GM12878 (cell line): ENCODE results near the gene RABEP2. TPM values are rescaled to one million over a fixed set of nuclear protein-coding genes. Genes with fewer than 3 reads are reported as not detected.
A peak's percentile ranks its signal among the peaks of the same experiment; 100 is the strongest.

ENCODE experiments used
- BACH1 ChIP-seq: fragments of 450-650 bp; IDR thresholded peaks from 2 replicates; pipeline ENCODE4 v1.6.1; 2017; ENCODE audit warnings: mild to moderate bottlenecking, borderline replicate concordance
- CBFB ChIP-seq: IDR thresholded peaks from 2 replicates; pipeline ENCODE4 v1.6.1; 2016; ENCODE audit warnings: antibody characterized with exemption, low read depth
- EGR1 ChIP-seq, 2 experiments: IDR thresholded peaks; 1 replicate in 1 of 2; 2 replicates in 1 of 2; pipeline ENCODE4 v1.6.1; 2011 to 2012; ENCODE audit warnings: low read depth in 2 of 2, low read length in 2 of 2, borderline replicate concordance in 1 of 2, mild to moderate bottlenecking in 1 of 2, moderate library complexity in 1 of 2
- FOXM1 ChIP-seq: IDR thresholded peaks from 2 replicates; pipeline ENCODE4 v1.6.1; 2012; ENCODE audit warnings: low read depth, mild to moderate bottlenecking, inconsistent platforms, low read length, moderate library complexity
- MLLT1 ChIP-seq: fragments of 450-650 bp; IDR thresholded peaks from 2 replicates; pipeline ENCODE4 v1.6.1; 2016; ENCODE audit warnings: mild to moderate bottlenecking
- PAX5 ChIP-seq: IDR thresholded peaks from 2 replicates; pipeline ENCODE4 v1.6.1; 2011; ENCODE audit warnings: low read depth, low read length, borderline replicate concordance
- POLR2AphosphoS5 ChIP-seq: IDR thresholded peaks from 2 replicates; pipeline ENCODE4 v1.6.1; 2011; ENCODE audit warnings: mild to moderate bottlenecking, low read length, inconsistent platforms
- RAD21 ChIP-seq: IDR thresholded peaks from 2 replicates; pipeline ENCODE4 v1.6.1; 2011; ENCODE audit warnings: mild to moderate bottlenecking, low read depth, low read length, moderate library complexity; ENCODE audit not compliant: insufficient read depth
- RCOR1 ChIP-seq: conservative IDR thresholded peaks from 2 replicates; pipeline ENCODE4 v1.6.1; 2012; ENCODE audit warnings: low read depth, low read length, improper control_type of control experiment
- SIN3A ChIP-seq: IDR thresholded peaks from 2 replicates; pipeline ENCODE4 v1.6.1; 2012; ENCODE audit warnings: low read depth, low read length, improper control_type of control experiment
- SUZ12 ChIP-seq: fragments of 200-600 bp; sonication (generic); IDR thresholded peaks from one replicate; pipeline ENCODE4 v1.6.1; 2018; ENCODE audit warnings: antibody characterized with exemption, mild to moderate bottlenecking; ENCODE audit not compliant: unreplicated experiment
- TAF1 ChIP-seq: IDR thresholded peaks from 2 replicates; pipeline ENCODE4 v1.6.1; 2011; ENCODE audit warnings: mild to moderate bottlenecking, low read depth, low read length, borderline replicate concordance
- ZNF24 ChIP-seq: fragments of 450-650 bp; IDR thresholded peaks from 2 replicates; pipeline ENCODE4 v1.6.1; 2017; ENCODE audit warnings: antibody characterized with exemption, mild to moderate bottlenecking
- polyA plus RNA-seq, 11 experiments: library from polyadenylated mRNA; depleted of rRNA in 4 of 11; unstranded in 6 of 11; stranded (reverse) in 5 of 11; fragments of >200 nt; fragmentation: Nextera tagmentation in 4 of 11; fragmentation: Illumina TruSeq in 1 of 11; extraction: Ambion mirVana in 4 of 11; extraction: Trizol in 1 of 11; gene quantifications; 1 replicate in 1 of 11; 2 replicates in 10 of 11; pipeline versions ENCODE4 v1.2.1 to v1.2.3, GENCODE V29; 2011 to 2016; ENCODE audit warnings: inconsistent platforms in 2 of 11, missing spikeins in 2 of 11, low read depth in 1 of 11
- total RNA-seq, 4 experiments: library from RNA; depleted of rRNA in 3 of 4; stranded (reverse); fragments of >200 nt in 3 of 4; fragmentation: Illumina TruSeq in 1 of 4; extraction: Trizol in 1 of 4; gene quantifications; 2 replicates each; pipeline versions ENCODE4 v1.2.1 to v1.2.3, GENCODE V29; 2013 to 2021
- TF ChIP-seq, protein P1 (sequence below): IDR thresholded peaks from 2 replicates; pipeline ENCODE4 v1.6.1; 2011; ENCODE audit warnings: low read depth, mild to moderate bottlenecking, low read length, moderate library complexity, borderline replicate concordance; ENCODE audit errors: extremely low read depth
- TF ChIP-seq, protein P2 (sequence below): fragments of 450-650 bp; IDR thresholded peaks from 2 replicates; pipeline ENCODE4 v1.6.1; 2017; ENCODE audit warnings: mild to moderate bottlenecking, moderate library complexity
- TF ChIP-seq, protein P3 (sequence below): fragments of 450-650 bp; IDR thresholded peaks from 2 replicates; pipeline ENCODE4 v1.6.1; 2017; ENCODE audit warnings: low read depth, mild to moderate bottlenecking, moderate library complexity
- TF ChIP-seq, protein P4 (sequence below): fragments of 450-650 bp; IDR thresholded peaks from 2 replicates; pipeline ENCODE4 v1.6.1; 2014; ENCODE audit warnings: mild to moderate bottlenecking

Gene RABEP2
- total and polyA plus RNA-seq, 10 of the 15 experiments (the other 5 are each of a cell fraction or from before 2014, with no cell fraction given): 0.47 to 33.2 (median 18.6) TPM

DNA sequence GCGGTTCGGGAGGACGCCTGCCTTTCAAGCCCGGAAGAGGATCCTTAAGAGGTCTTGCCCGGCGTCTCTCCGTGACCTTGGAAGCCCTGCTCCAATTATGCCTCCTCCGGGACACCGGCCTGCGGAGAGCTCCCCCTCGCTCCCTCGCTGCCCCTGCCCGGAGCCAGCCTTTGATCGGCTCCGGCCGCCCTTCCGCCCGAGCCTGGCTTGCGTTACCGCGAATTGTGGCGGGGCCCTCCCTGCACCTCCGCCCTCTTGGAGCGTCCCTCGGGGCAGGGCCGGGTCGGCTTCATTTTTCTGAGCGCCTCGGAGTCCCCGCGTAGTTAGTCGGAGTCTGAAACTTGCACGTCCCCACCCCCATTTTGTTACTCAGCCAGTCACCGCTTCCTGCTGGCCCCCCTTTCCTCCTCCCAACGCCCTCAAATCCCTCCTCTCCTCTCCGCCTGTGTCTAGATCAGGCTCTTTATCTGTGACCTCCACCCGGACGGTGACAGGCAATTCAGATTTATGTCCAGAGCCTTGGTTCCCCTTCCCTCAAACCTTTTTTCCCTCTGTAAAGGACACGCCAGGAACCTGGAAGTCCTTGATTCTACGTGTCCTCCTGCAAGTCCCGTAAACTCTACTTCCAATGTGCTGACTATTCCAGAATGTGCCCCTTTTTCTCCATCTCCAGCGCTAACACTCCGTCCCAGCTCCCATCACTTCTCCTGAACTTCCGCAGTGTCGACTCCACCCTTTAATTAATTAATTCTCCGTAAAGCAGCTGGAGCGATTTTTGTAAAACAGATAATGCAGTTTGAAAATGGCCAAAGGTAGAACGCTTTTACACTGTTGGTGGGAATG lies 569 bp upstream of the RABEP2 start (continued):
- TF ChIP-seq, protein P1, sequence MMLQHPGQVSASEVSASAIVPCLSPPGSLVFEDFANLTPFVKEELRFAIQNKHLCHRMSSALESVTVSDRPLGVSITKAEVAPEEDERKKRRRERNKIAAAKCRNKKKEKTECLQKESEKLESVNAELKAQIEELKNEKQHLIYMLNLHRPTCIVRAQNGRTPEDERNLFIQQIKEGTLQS: no peak
- TF ChIP-seq PAX5: no peak
- TF ChIP-seq SIN3A: peak; percentile 15; the same call in 1 of the 2 replicates
- peak; percentile 80 for TF ChIP-seq MLLT1
- TF ChIP-seq, protein P2, sequence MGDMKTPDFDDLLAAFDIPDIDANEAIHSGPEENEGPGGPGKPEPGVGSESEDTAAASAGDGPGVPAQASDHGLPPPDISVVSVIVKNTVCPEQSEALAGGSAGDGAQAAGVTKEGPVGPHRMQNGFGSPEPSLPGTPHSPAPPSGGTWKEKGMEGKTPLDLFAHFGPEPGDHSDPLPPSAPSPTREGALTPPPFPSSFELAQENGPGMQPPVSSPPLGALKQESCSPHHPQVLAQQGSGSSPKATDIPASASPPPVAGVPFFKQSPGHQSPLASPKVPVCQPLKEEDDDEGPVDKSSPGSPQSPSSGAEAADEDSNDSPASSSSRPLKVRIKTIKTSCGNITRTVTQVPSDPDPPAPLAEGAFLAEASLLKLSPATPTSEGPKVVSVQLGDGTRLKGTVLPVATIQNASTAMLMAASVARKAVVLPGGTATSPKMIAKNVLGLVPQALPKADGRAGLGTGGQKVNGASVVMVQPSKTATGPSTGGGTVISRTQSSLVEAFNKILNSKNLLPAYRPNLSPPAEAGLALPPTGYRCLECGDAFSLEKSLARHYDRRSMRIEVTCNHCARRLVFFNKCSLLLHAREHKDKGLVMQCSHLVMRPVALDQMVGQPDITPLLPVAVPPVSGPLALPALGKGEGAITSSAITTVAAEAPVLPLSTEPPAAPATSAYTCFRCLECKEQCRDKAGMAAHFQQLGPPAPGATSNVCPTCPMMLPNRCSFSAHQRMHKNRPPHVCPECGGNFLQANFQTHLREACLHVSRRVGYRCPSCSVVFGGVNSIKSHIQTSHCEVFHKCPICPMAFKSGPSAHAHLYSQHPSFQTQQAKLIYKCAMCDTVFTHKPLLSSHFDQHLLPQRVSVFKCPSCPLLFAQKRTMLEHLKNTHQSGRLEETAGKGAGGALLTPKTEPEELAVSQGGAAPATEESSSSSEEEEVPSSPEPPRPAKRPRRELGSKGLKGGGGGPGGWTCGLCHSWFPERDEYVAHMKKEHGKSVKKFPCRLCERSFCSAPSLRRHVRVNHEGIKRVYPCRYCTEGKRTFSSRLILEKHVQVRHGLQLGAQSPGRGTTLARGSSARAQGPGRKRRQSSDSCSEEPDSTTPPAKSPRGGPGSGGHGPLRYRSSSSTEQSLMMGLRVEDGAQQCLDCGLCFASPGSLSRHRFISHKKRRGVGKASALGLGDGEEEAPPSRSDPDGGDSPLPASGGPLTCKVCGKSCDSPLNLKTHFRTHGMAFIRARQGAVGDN: no peak
- TF ChIP-seq CBFB: no peak
- peak; percentile 85 for TF ChIP-seq POLR2AphosphoS5
- TF ChIP-seq, protein P3, sequence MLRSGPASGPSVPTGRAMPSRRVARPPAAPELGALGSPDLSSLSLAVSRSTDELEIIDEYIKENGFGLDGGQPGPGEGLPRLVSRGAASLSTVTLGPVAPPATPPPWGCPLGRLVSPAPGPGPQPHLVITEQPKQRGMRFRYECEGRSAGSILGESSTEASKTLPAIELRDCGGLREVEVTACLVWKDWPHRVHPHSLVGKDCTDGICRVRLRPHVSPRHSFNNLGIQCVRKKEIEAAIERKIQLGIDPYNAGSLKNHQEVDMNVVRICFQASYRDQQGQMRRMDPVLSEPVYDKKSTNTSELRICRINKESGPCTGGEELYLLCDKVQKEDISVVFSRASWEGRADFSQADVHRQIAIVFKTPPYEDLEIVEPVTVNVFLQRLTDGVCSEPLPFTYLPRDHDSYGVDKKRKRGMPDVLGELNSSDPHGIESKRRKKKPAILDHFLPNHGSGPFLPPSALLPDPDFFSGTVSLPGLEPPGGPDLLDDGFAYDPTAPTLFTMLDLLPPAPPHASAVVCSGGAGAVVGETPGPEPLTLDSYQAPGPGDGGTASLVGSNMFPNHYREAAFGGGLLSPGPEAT: peak; percentile 78
- TF ChIP-seq RCOR1: 0 out of 2 replicates have a peak, but pooled peaks have one; percentile 44
- no peak for TF ChIP-seq FOXM1
- no peak for TF ChIP-seq SUZ12
- TF ChIP-seq EGR1 (IDR thresholded peaks at IDR 0.05; ENCODE audit: borderline replicate concordance in 1 of 2, low read depth in 2 of 2, low read length in 2 of 2): 0 out of 3 replicates have a peak, but pooled peaks of 1 of the 2 experiments have one; percentile 13
- peak; percentile 73; the same call in 1 of the 2 replicates for TF ChIP-seq BACH1
- TF ChIP-seq ZNF24: no peak
- TF ChIP-seq TAF1: peak; percentile 75; the same call in 1 of the 2 replicates
- TF ChIP-seq, protein P4, sequence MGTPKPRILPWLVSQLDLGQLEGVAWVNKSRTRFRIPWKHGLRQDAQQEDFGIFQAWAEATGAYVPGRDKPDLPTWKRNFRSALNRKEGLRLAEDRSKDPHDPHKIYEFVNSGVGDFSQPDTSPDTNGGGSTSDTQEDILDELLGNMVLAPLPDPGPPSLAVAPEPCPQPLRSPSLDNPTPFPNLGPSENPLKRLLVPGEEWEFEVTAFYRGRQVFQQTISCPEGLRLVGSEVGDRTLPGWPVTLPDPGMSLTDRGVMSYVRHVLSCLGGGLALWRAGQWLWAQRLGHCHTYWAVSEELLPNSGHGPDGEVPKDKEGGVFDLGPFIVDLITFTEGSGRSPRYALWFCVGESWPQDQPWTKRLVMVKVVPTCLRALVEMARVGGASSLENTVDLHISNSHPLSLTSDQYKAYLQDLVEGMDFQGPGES: no peak
- no peak for TF ChIP-seq RAD21
